Measurements from ENCODE around the gene ZZZ3.
A peak's percentile ranks its signal among the peaks of the same experiment; 100 is the strongest.
"Not testable (repeated sequence)": the region's sequence is repeated elsewhere in the genome, so short reads cannot be mapped to it uniquely, and the experiment has no call there.

ZZZ3 gene

DNA sequence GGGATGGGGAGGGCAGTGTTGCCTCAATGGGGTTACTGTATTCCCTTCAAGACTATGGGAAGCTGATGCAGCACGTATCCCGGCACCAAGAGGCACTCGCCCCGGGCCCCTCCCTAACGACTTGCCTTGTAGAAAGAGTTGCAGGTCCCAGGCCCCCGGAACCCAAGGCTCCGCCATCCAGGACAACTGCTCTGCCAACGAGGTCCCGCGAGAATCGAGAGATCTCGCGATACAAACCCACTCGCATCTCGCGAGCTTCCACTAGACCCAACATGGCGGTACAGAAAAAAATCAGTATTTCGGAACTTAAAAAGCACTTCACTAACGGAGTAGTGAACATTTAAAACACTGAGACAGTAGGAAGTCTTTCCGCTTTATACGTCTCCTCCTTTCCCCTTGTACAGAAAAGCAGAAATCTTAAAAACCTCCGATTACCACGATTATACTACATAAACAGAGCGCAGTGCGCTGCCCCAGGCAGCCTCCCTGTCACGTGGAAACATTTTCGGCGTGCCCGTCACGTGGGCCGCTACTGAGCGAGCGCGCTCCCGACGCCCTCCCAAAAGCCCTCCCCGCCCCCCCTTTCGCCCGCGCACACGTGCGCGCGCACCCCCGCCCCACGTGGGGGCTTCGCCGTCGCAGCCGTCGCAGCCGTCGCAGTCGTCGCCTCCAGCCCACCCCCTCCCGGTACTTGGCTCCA lies at the start of gene ZZZ3:
ZZZ3 (minus strand) TSS at position 199 of the 700 bp plus-strand sequence. CDS start 49,304 bp downstream, outside the sequence.
- H3K4me1 ChIP-seq (ENCODE audit: control insufficient read depth, insufficient read depth, low read length, unreplicated experiment) = peaks cover 31% of the 10 kb centered on the region
- peak within 1 kb of the TSS; percentile 94 for H3K4me3 ChIP-seq (ENCODE audit: low read depth, low read length)
- H3K79me2 ChIP-seq (ENCODE audit: control insufficient read depth, insufficient read depth, low read length, unreplicated experiment) = peaks cover 48% of the 10 kb centered on the region
- no peaks in the 10 kb centered on the region for H3K27me3 ChIP-seq (ENCODE audit: insufficient read depth, low read length)
- H3K27ac ChIP-seq (ENCODE audit: low read depth, low read length) = peak within 1 kb of the TSS; percentile 99
- H3K36me3 ChIP-seq (ENCODE audit: insufficient read depth, low read length) = no peaks in the 10 kb centered on the region
- peak within 1 kb of the TSS; percentile 94 for H2AFZ ChIP-seq (ENCODE audit: low read length, unreplicated experiment)

DNA sequence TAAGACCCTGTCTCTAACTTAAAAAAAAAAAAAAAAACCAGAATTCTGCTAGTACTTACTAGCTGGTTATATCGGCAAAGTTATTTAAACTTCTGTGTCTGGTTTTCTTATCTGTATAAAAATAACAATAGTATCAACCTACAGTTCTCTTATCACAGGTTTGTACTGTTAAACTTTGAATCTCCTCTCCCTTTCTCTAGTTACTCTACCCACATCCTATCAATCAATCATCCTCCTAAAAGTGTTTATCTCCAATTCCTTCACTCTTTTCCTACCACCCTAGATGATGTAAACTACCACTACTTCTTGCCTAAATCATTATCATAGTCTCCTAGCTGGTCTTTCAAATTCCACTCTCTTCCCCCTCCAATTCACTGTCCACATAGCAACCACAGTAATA lies 49.6 kb upstream of the ZZZ3 start:
- H3K36me3 ChIP-seq (ENCODE audit: insufficient read depth, low read length) = peaks cover 12% of the 10 kb centered on the region; the same call in 1 of the 2 replicates
- H3K4me3 ChIP-seq (ENCODE audit: low read depth, low read length) = no peak overlapping the region

DNA sequence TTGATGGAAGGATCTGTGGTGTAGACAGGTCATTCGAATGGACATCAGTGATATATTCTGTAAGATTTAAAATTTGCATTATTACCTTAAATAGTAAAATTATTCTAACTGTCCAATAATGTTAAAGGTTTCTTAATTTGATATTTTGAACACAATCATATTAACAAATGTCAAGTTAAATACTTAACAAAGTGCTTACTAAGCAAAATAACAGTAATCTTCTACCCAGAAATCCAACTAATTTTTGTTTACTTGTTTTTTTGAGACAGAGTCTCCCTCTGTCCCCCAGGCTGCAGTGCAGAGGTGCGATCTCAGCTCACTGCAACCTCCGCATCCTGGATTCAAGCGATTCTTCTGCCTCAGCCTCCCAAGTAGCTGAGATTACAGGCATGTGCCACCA lies 43.2 kb upstream of the ZZZ3 start:
- H3K27me3 ChIP-seq (ENCODE audit: insufficient read depth, low read length) = no peaks in the 10 kb centered on the region
- H3K36me3 ChIP-seq (ENCODE audit: insufficient read depth, low read length) = peaks cover 52% of the 10 kb centered on the region
- H3K79me2 ChIP-seq (ENCODE audit: control insufficient read depth, insufficient read depth, low read length, unreplicated experiment) = no peaks in the 10 kb centered on the region
- no peak overlapping the region for H2AFZ ChIP-seq (ENCODE audit: low read length, unreplicated experiment)
- H3K4me3 ChIP-seq (ENCODE audit: low read depth, low read length) = no peak overlapping the region
- H3K27ac ChIP-seq (ENCODE audit: low read depth, low read length) = no peak overlapping the region
- no peaks in the 10 kb centered on the region for H3K4me1 ChIP-seq (ENCODE audit: control insufficient read depth, insufficient read depth, low read length, unreplicated experiment)

More for the DNA sequence above, 49.6 kb upstream of the ZZZ3 start:
- no peaks in the 10 kb centered on the region for H3K79me2 ChIP-seq (ENCODE audit: control insufficient read depth, insufficient read depth, low read length, unreplicated experiment)
- no peaks in the 10 kb centered on the region for H3K4me1 ChIP-seq (ENCODE audit: control insufficient read depth, insufficient read depth, low read length, unreplicated experiment)
- H2AFZ ChIP-seq (ENCODE audit: low read length, unreplicated experiment) = no peak overlapping the region
- H3K27ac ChIP-seq (ENCODE audit: low read depth, low read length) = no peak overlapping the region
- no peaks in the 10 kb centered on the region for H3K27me3 ChIP-seq (ENCODE audit: insufficient read depth, low read length)

DNA sequence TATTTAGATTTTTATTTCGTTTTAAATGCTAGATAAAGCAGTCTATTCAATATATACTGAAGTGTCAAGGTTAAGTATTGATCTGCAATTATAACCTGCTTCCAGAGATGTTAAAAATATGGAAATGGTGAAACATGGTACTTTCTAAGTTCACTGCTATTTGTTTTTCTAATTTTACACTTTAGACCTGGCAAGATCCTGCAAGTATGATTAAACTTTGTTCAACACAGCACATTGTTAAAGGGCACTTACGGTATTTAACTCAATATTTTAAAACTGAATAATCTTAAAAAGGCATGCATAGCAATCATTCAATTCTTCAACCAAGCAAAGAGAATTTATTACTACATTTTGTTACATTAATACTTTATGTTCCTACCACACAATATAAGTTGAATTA lies 35.7 kb upstream of the ZZZ3 start:
- Histone ChIP-seq H3K79me2 (ENCODE audit: control insufficient read depth, insufficient read depth, low read length, unreplicated experiment) (no peaks in the 10 kb centered on the region), H3K4me1 (ENCODE audit: control insufficient read depth, insufficient read depth, low read length, unreplicated experiment) (no peaks in the 10 kb centered on the region), H3K27ac (ENCODE audit: low read depth, low read length) (no peak overlapping the region), H2AFZ (ENCODE audit: low read length, unreplicated experiment) (no peak overlapping the region), H3K36me3 (ENCODE audit: insufficient read depth, low read length) (peaks cover 51% of the 10 kb centered on the region), H3K27me3 (ENCODE audit: insufficient read depth, low read length) (no peaks in the 10 kb centered on the region), H3K4me3 (ENCODE audit: low read depth, low read length) (no peak overlapping the region)

DNA sequence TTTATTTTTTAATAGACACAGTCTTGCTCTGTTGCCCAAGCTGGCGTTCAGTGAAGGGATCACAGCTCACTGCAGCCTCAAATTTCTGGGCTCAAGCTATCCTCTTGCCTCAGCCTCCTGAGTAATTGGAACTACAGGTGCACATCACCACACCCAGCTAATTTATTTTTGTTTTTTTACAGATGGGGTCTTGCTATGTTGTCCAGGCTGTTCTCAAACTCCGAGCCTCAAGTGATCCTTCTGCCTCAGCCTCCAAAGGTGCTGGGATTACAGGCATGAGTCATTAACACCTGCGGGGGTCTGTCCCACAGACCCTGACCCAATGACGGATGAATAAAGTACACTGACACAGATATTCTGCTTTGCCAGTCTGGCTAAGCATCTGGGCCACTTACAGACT lies 33.6 kb upstream of the ZZZ3 start:
- no peak overlapping the region for H3K27ac ChIP-seq (ENCODE audit: low read depth, low read length)
- H3K27me3 ChIP-seq (ENCODE audit: insufficient read depth, low read length) = no peaks in the 10 kb centered on the region
- H2AFZ ChIP-seq (ENCODE audit: low read length, unreplicated experiment) = no peak overlapping the region
- no peaks in the 10 kb centered on the region for H3K79me2 ChIP-seq (ENCODE audit: control insufficient read depth, insufficient read depth, low read length, unreplicated experiment)
- H3K36me3 ChIP-seq (ENCODE audit: insufficient read depth, low read length) = peaks cover 30% of the 10 kb centered on the region
- no peaks in the 10 kb centered on the region for H3K4me1 ChIP-seq (ENCODE audit: control insufficient read depth, insufficient read depth, low read length, unreplicated experiment)
- no peak overlapping the region for H3K4me3 ChIP-seq (ENCODE audit: low read depth, low read length)

DNA sequence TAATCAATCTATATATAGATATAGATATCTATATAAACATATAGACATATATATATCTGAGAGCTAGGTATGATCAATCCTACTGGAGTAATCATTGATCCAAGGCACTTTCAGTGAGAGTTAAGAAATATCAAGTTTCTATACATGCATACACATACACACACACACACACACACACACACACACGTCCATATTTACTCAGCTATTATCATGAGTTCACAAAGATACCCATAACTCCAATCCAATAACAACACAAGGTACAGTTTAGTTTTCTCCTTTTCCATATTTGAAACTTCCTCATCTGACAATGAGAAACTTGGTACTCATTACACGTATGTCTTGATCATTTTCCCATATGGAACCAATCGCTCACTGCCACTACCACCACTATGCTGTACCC lies 27.3 kb upstream of the ZZZ3 start:
- Histone ChIP-seq H3K27ac (ENCODE audit: low read depth, low read length) (no peak overlapping the region), H2AFZ (ENCODE audit: low read length, unreplicated experiment) (no peak overlapping the region), H3K27me3 (ENCODE audit: insufficient read depth, low read length) (no peaks in the 10 kb centered on the region), H3K36me3 (ENCODE audit: insufficient read depth, low read length) (peaks cover 41% of the 10 kb centered on the region), H3K4me3 (ENCODE audit: low read depth, low read length) (no peak overlapping the region), H3K79me2 (ENCODE audit: control insufficient read depth, insufficient read depth, low read length, unreplicated experiment) (no peaks in the 10 kb centered on the region), H3K4me1 (ENCODE audit: control insufficient read depth, insufficient read depth, low read length, unreplicated experiment) (no peaks in the 10 kb centered on the region)

DNA sequence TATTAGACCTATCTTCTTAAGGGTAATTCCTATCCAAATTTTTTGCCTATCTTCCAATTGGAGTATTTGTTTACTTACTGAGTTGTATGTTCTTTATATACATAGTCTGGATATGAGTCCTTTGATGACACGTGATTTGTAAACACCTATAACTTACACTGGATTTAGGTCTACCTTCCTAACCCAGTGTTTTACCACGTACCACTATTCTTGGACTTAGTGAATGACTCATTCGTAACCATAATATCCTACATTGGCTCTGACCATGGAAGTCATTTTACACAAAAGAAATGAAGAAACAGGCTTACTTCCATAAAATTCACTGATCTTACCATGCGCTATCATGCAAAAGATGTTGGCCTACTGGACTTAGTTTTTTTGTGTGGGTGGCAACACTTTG lies 23.9 kb upstream of the ZZZ3 start:
- Histone ChIP-seq H3K4me3 (ENCODE audit: low read depth, low read length) (no peak overlapping the region), H3K27ac (ENCODE audit: low read depth, low read length) (no peak overlapping the region), H3K79me2 (ENCODE audit: control insufficient read depth, insufficient read depth, low read length, unreplicated experiment) (no peaks in the 10 kb centered on the region), H2AFZ (ENCODE audit: low read length, unreplicated experiment) (no peak overlapping the region), H3K4me1 (ENCODE audit: control insufficient read depth, insufficient read depth, low read length, unreplicated experiment) (no peaks in the 10 kb centered on the region), H3K36me3 (ENCODE audit: insufficient read depth, low read length) (peaks cover 41% of the 10 kb centered on the region), H3K27me3 (ENCODE audit: insufficient read depth, low read length) (no peaks in the 10 kb centered on the region)

DNA sequence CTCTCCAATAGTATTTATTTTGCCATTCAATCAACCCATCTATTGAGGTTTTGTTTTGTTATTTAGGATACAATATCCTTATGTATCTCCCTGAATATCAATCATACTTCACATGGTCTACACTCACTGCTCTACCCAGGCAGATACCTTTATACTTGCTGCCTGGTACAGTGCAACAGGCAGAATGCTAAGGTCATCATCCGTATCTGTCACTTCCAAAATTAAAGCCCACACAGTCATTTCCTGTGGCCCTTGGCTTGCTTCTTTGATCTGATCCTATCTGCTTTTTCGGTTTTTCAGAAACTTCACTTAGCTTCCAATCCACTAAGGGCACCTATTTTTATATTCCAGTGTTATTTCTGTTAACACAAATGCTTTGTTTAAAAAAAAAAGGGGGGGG lies 22.3 kb upstream of the ZZZ3 start:
- H3K4me3 ChIP-seq (ENCODE audit: low read depth, low read length) = no peak overlapping the region
- no peaks in the 10 kb centered on the region for H3K4me1 ChIP-seq (ENCODE audit: control insufficient read depth, insufficient read depth, low read length, unreplicated experiment)
- peaks cover 29% of the 10 kb centered on the region for H3K36me3 ChIP-seq (ENCODE audit: insufficient read depth, low read length)
- no peaks in the 10 kb centered on the region for H3K79me2 ChIP-seq (ENCODE audit: control insufficient read depth, insufficient read depth, low read length, unreplicated experiment)
- H3K27me3 ChIP-seq (ENCODE audit: insufficient read depth, low read length) = no peaks in the 10 kb centered on the region
- no peak overlapping the region for H2AFZ ChIP-seq (ENCODE audit: low read length, unreplicated experiment)
- no peak overlapping the region for H3K27ac ChIP-seq (ENCODE audit: low read depth, low read length)

DNA sequence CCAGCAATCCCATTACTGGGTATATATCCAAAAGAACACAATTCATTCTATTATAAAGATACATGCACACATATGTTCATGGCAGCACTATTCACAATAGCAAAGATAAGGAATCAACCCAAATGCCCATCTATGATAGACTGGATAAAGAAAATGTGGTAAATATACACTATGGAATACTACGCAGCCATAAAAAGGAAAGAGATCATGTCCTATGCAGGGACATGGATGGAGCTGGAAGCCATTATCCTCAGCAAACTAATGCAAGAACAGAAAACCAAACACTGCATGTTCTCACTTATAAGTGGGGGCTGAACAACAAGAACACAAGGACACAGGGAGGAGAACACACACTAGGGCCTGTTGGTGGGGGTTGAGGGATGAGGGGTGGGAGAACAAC lies 17.2 kb upstream of the ZZZ3 start:
- H2AFZ ChIP-seq (ENCODE audit: low read length, unreplicated experiment); H3K79me2 ChIP-seq (ENCODE audit: control insufficient read depth, insufficient read depth, low read length, unreplicated experiment); H3K4me1 ChIP-seq (ENCODE audit: control insufficient read depth, insufficient read depth, low read length, unreplicated experiment); H3K4me3 ChIP-seq (ENCODE audit: low read depth, low read length); H3K27me3 ChIP-seq (ENCODE audit: insufficient read depth, low read length); H3K27ac ChIP-seq (ENCODE audit: low read depth, low read length); H3K36me3 ChIP-seq (ENCODE audit: insufficient read depth, low read length): not testable (repeated sequence)

DNA sequence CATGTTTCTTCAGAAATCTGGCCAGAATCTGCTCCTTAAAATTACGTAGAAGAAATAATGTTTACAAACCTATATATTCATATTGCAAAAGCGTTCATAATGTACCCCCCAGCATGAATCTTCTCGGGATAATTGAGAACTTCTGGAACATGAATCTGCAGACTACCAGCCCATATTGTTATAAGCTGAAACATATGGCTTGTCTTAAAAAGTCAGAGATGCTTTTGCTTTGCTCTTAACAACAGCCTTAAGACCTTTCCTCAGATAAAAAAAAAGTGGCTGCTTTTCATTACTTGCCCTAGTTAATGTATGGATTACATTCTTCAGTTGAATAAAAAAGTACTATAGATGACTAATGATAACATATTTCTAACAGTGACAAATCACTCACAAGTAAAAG lies 15.0 kb upstream of the ZZZ3 start:
- Histone ChIP-seq H3K79me2 (ENCODE audit: control insufficient read depth, insufficient read depth, low read length, unreplicated experiment) (no peaks in the 10 kb centered on the region), H3K27ac (ENCODE audit: low read depth, low read length) (no peak overlapping the region), H3K27me3 (ENCODE audit: insufficient read depth, low read length) (no peaks in the 10 kb centered on the region), H3K4me1 (ENCODE audit: control insufficient read depth, insufficient read depth, low read length, unreplicated experiment) (no peaks in the 10 kb centered on the region), H3K4me3 (ENCODE audit: low read depth, low read length) (no peak overlapping the region), H2AFZ (ENCODE audit: low read length, unreplicated experiment) (no peak overlapping the region), H3K36me3 (ENCODE audit: insufficient read depth, low read length) (no peaks in the 10 kb centered on the region)

DNA sequence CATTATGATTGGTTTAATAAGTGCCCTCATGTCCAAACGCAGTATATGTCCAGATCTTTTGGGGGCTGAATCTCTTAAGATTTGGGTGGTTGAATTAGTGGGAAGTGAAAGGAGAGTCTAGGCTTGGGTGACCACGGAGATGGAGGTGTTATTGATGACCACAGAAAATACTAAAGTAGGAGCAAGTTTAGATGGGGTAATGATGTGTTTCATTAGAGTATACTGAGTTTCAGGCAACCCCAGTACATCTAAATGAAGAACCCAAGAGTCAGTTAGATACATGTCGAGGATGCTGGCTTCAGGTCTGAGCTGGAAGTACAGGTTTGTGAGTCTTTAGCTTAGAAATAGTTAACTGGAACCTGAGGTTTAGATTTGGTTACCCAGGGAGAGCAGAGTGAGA lies 6.5 kb upstream of the ZZZ3 start:
- no peak overlapping the region for H2AFZ ChIP-seq (ENCODE audit: low read length, unreplicated experiment)
- H3K4me3 ChIP-seq (ENCODE audit: low read depth, low read length) = no peak overlapping the region
- no peaks in the 10 kb centered on the region for H3K27me3 ChIP-seq (ENCODE audit: insufficient read depth, low read length)
- H3K27ac ChIP-seq (ENCODE audit: low read depth, low read length) = no peak overlapping the region
- H3K36me3 ChIP-seq (ENCODE audit: insufficient read depth, low read length) = peaks cover 5% of the 10 kb centered on the region; the same call in 1 of the 2 replicates
- H3K4me1 ChIP-seq (ENCODE audit: control insufficient read depth, insufficient read depth, low read length, unreplicated experiment) = peaks cover 16% of the 10 kb centered on the region
- no peaks in the 10 kb centered on the region for H3K79me2 ChIP-seq (ENCODE audit: control insufficient read depth, insufficient read depth, low read length, unreplicated experiment)

Measured in ACC112 (cell line).